Measurements from ENCODE around the gene STK11IP.

GRCh38 chr2:219557791-219558785, 39.6 kb upstream of the STK11IP start:
- TF ChIP-seq POLR2A (conservative IDR thresholded peaks at IDR 0.05) (no peak), EP300 (IDR thresholded peaks at IDR 0.05; ENCODE audit: low read length) (no peak), RAD51 (IDR thresholded peaks at IDR 0.05; ENCODE audit: borderline replicate concordance, low read depth) (no peak), PHF20 (IDR thresholded peaks at IDR 0.05; ENCODE audit: partially characterized antibody) (no peak)

All from K562 (cell line).